SK-N-SH treated with all-trans-retinoic acid at 6 μM for 48 hours (cell line): ENCODE results near the gene TSGA10IP.

Experiments used
- CSDC2 ChIP-seq: fragments of 250-450 bp; sonication (Bioruptor Pico); IDR thresholded peaks from 2 replicates; pipeline ENCODE4 v1.5.0; 2020; ENCODE audit warnings: mild to moderate bottlenecking, moderate library complexity
- PPARA ChIP-seq: fragments of 250-450 bp; sonication (Bioruptor Pico); IDR thresholded peaks from 2 replicates; pipeline ENCODE4 v1.5.0; 2020; ENCODE audit warnings: mild to moderate bottlenecking, borderline replicate concordance
- ZC3H10 ChIP-seq: fragments of 250-450 bp; sonication (Bioruptor Pico); IDR thresholded peaks from 2 replicates; pipeline ENCODE4 v1.5.1; 2021; ENCODE audit warnings: mild to moderate bottlenecking, moderate library complexity
- ZFP30 ChIP-seq: fragments of 450-650 bp; formaldehyde crosslinking; IDR thresholded peaks from 2 replicates; pipeline ENCODE4 v1.5.0; 2022; ENCODE audit warnings: mild to moderate bottlenecking, moderate library complexity

DNA sequence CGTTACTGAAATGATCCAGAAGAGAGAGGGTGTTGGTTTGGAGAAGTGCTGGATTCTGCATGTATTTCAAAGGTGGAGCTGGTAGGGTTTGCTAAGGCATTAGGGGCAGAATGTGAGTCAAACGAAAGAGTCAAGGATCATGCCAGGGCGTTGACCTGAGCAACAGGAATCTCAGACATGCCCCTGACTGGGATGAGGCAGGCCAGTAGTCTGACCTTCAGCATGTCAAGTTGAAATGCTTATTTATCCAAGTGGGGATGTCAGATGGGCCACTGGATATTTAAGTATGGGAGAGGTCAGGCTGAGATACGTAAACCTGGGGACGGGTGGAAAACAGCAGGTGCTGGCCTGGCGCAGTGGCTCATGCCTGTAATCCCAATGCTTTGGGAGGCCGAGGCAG is 2.7 kb upstream of the TSGA10IP start:
- TF ChIP-seq ZFP30 (CRISPR knock-in tag) (no peak), ZC3H10 (CRISPR knock-in tag) (no peak), CSDC2 (CRISPR knock-in tag) (no peak), PPARA (no peak)
